ENCODE measurements around the gene OR5K4. TPM values are rescaled to one million over a fixed set of nuclear protein-coding genes. Genes with fewer than 3 reads are reported as not detected.

The OR5K4 gene
- total and polyA plus RNA-seq, 2 of the 8 experiments (the other 6 are each of a cell fraction or from before 2014, with no cell fraction given) = not detected

DNA sequence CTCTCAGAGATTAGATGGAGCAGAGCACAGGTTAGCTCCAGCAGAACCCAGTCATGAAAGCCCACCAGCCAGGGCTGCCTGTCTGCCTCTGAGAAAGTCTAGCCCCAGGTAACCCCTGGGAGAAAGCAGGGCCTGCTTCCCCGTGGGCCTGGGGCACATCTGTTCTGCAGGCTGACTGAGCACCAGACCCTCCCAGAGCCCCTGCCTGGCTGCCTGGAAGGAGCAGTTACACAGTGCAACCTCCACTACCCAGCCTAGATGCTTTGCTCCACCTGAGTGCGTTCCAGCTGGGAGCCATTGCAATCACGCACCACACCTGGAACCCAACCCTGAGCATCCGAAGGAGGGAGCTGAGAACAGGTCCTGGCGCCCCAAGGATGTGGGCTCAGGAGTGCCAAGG is 24.7 kb upstream of the OR5K4 start:
- Histone ChIP-seq H3K23ac (ENCODE audit: insufficient read length) (no peak overlapping the region), H4K91ac (replicated peaks; ENCODE audit: insufficient read length, low read length) (peak overlapping the region; percentile 92), H3K36me3 (ENCODE audit: control insufficient read depth in 2 of 4, insufficient read depth in 4 of 4, low read length in 3 of 4) (no peaks in the 10 kb centered on the region), H4K8ac (ENCODE audit: extremely low read depth, insufficient read depth, low read length) (peak overlapping the region; percentile 62), H3K14ac (ENCODE audit: insufficient read length) (no peak overlapping the region), H3K4me2 (ENCODE audit: insufficient read depth in 1 of 2, low read depth in 2 of 2, low read length in 2 of 2) (no peak overlapping the region), H3K79me2 (ENCODE audit: control insufficient read depth in 1 of 2, insufficient read depth in 2 of 2, low read length in 2 of 2) (peaks cover 0 to 9% of the 10 kb centered on the region in 2 experiments; a peak in 2 of 4 replicates), H2AK5ac (ENCODE audit: low read depth, low read length) (peak overlapping the region; percentile 43; the same call in 1 of the 2 replicates), H2BK15ac (ENCODE audit: low read length) (peak overlapping the region; percentile 93; the same call in 1 of the 2 replicates), H2BK12ac (ENCODE audit: low read depth, low read length) (peak overlapping the region; percentile 45), H3K27me3 (replicated peaks in 1 of 4; ENCODE audit: control insufficient read depth in 3 of 4, extremely low read depth in 1 of 4, insufficient read depth in 3 of 4, low read length in 3 of 4) (no peaks in the 10 kb centered on the region), H3K9me3 (ENCODE audit: insufficient read depth in 2 of 2, low read depth in 1 of 2, low read length in 1 of 2) (no peaks in the 10 kb centered on the region), H3K18ac (ENCODE audit: extremely low read depth, low read length) (peak overlapping the region; percentile 7), H2BK5ac (ENCODE audit: low read depth, low read length) (peak overlapping the region; percentile 84), H3K4me3 (ENCODE audit: extremely low read depth in 1 of 4, insufficient read depth in 2 of 4, low read depth in 3 of 4, low read length in 4 of 4) (no peak overlapping the region), H3K79me1 (ENCODE audit: low read depth, low read length) (no peaks in the 10 kb centered on the region), H3K4ac (replicated peaks; ENCODE audit: insufficient read length, low read depth, low read length) (peak overlapping the region; percentile 10), H3K56ac (replicated peaks; ENCODE audit: insufficient read length, low read depth, low read length) (no peak overlapping the region), H3K23me2 (ENCODE audit: low read depth, low read length) (0 out of 2 replicates have a peak, but pooled peaks cover 2% of the 10 kb centered on the region), H3K4me1 (replicated peaks in 1 of 4; ENCODE audit: control insufficient read depth in 3 of 4, insufficient read depth in 4 of 4, low read length in 3 of 4) (peaks cover 9 to 24% (median 14%) of the 10 kb centered on the region in 4 experiments), H2BK120ac (replicated peaks; ENCODE audit: low read depth, low read length) (peak overlapping the region; percentile 3), H4K20me1 (replicated peaks in 1 of 2; ENCODE audit: control insufficient read depth in 1 of 2, insufficient read depth in 2 of 2, low read length in 2 of 2) (no peaks in the 10 kb centered on the region), H3K27ac (ENCODE audit: low read depth, low read length) (peak overlapping the region; percentile 48; the same call in 1 of the 2 replicates), H2AFZ (ENCODE audit: low read length) (peak overlapping the region; percentile 70), H3K9ac (replicated peaks in 1 of 4; ENCODE audit: extremely low read depth in 1 of 4, low read depth in 3 of 4, low read length in 3 of 4) (peak overlapping the region in 1 of 4 experiments; percentile 19; a peak in 1 of 7 replicates), H2BK20ac (ENCODE audit: low read length) (peak overlapping the region; percentile 100), H4K5ac (ENCODE audit: insufficient read length, low read depth, low read length) (peak overlapping the region; percentile 7)
- ChIA-PET CTCF (ENCODE audit: partially characterized antibody) (interaction anchor here (0.7 to 5.6 kb wide), 43 partner anchors 9 to 633 kb away, joined by 3 to 97 read pairs (median 4); partner anchors contain the start of gene OR5H15), POLR2A (ENCODE audit: partially characterized antibody) (interaction anchor here (0.7 to 2.3 kb wide), 8 partner anchors 10 to 291 kb away, joined by 3 to 13 read pairs (median 3); no protein-coding TSS in a partner anchor)
- FAIRE-seq = no peak
- TF ChIP-seq MAFK (IDR thresholded peaks at IDR 0.05; ENCODE audit: low read depth, low read length) = no peak
- 98% methylated on average over 5 of the region's 5 CpGs; no CpG with 5 or more reads in 1 of the 2 experiments for WGBS, 2 experiments (ENCODE audit: extremely low coverage in 1 of 2, insufficient coverage in 1 of 2, insufficient read length in 1 of 2, insufficient replicate concordance in 2 of 2, low coverage in 1 of 2, low lambda C conversion rate in 2 of 2, missing lambda C conversion rate in 1 of 2)
- no peak for DNase-seq (ENCODE audit: low read depth in 1 of 2, low spot score in 2 of 2)

Measured in H1 (cell line).